ENCODE measurements around the gene SCAMP2.

Gene SCAMP2

DNA sequence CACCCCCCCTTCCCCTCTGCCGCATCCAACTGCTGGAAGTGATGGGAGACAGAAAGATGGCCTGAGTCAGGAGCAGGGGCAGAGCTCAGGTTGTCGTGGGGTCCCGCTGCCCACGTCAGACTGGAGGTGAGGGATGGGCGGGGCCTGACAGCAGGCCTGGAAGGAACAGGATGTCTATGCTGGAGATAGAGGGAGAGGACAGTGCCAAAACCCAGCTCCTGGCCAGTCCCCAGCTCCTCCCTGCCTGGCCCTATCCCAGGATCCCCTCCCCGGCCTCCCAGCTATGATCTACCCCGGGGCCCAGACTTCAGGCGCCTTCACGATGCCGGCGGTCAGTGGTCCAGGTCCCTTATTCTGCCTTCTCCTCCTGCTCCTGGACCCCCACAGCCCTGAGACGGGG lies 60.6 kb downstream of the SCAMP2 start, which contains the start of gene LMAN1L:
Gene LMAN1L, plus strand, starts transcription at position 303 of the 400 bp plus-strand sequence. Its CDS starts 20 bp downstream, at position 323.
- Mint-ChIP-seq H3K4me3 (no peak within 1 kb of the TSS), H3K27me3 (peaks cover 6% of the 10 kb centered on the region), H3K36me3 (no peaks in the 10 kb centered on the region), H3K4me1 (peaks cover 38% of the 10 kb centered on the region), H3K27ac (no peak within 1 kb of the TSS), H3K9me3 (no peaks in the 10 kb centered on the region)
- ATAC-seq, result no peak

- no peaks in the 10 kb centered on the region for H3K9me3 Mint-ChIP-seq
- ATAC-seq, result no peak
- H3K27me3 Mint-ChIP-seq, result no peaks in the 10 kb centered on the region
- no peak overlapping the region for H3K27ac Mint-ChIP-seq
- peaks cover 38% of the 10 kb centered on the region for H3K4me1 Mint-ChIP-seq
- H3K4me3 Mint-ChIP-seq, result no peak overlapping the region
- H3K36me3 Mint-ChIP-seq, result peaks cover 1% of the 10 kb centered on the region
Measured at GRCh38 chr15:74809956-74810355, 63.2 kb downstream of the SCAMP2 start.

DNA sequence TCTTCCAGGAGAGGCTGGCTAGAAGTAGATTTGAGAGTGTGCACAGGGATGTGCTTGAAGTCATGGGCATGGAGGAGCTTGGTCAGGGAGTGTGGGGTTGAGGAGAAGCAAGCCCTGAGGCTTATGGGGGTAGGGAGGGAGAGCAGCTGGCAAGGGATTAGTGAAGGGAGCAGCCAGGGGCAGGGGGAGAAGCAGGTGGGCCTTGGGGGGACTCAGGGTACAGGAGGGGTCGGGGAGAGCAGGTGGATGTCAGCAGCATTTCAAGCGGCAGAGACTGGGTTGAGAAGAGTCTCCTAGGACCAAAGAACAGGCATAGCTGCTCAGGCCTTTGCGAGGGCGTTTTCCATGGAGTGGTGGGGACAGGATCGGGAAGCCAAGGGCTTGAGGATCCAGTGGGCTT lies 63.9 kb downstream of the SCAMP2 start:
- peaks cover 8% of the 10 kb centered on the region for H3K36me3 Mint-ChIP-seq
- no peak overlapping the region for H3K4me3 Mint-ChIP-seq
- no peaks in the 10 kb centered on the region for H3K27me3 Mint-ChIP-seq
- ATAC-seq, result no peak
- peak overlapping the region; percentile 77 for H3K27ac Mint-ChIP-seq
- peaks cover 44% of the 10 kb centered on the region for H3K4me1 Mint-ChIP-seq
- H3K9me3 Mint-ChIP-seq, result no peaks in the 10 kb centered on the region

GRCh38 chr15:74808840-74809229 lies 64.3 kb downstream of the SCAMP2 start:
- ATAC-seq, result no peak
- Mint-ChIP-seq H3K27me3 (no peaks in the 10 kb centered on the region), H3K36me3 (peaks cover 13% of the 10 kb centered on the region), H3K4me1 (peaks cover 47% of the 10 kb centered on the region), H3K27ac (peak overlapping the region; percentile 77), H3K4me3 (no peak overlapping the region), H3K9me3 (no peaks in the 10 kb centered on the region)

DNA sequence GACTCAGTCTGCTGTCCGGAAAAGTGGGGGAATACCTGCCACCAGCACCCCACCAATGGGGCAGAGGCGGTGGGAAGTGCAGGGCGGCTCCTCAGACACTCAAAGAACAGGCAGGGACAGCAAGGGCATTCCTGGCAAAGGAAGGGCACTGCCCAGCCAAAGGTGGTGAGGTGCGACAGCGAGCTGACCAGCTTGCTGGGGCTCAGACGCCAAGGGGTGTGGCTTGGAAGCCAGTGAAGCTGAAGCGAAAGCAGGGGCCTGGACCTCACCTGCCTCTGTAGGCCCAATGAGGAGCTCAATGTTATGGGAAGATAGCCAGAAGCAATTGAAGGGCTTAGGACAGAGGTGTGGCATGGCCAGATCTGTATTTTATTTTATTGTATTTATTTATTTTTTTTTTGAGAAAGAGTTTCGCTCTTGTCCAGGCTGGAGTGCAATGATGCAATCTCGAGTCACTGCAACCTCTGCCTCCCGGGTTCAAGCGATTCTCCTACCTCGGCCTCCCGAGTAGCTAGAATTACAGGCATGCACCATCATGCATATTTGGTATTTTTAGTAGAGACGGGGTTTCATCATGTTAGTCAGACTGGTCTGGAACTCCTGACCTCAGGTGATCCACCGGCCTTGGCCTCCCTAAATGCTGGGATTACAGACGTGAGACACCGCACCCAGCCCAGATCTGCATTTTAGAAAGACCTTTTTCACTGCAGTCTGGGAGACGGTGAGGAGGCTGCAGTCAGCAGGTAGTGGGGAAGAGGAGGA lies 64.9 kb downstream of the SCAMP2 start:
- H3K4me3 Mint-ChIP-seq, result no peak overlapping the region
- peaks cover 47% of the 10 kb centered on the region for H3K4me1 Mint-ChIP-seq
- H3K27me3 Mint-ChIP-seq, result no peaks in the 10 kb centered on the region
- no peaks in the 10 kb centered on the region for H3K9me3 Mint-ChIP-seq
- peaks cover 16% of the 10 kb centered on the region for H3K36me3 Mint-ChIP-seq
- peak overlapping the region; percentile 77 for H3K27ac Mint-ChIP-seq
- ATAC-seq, result peak; percentile 5

DNA sequence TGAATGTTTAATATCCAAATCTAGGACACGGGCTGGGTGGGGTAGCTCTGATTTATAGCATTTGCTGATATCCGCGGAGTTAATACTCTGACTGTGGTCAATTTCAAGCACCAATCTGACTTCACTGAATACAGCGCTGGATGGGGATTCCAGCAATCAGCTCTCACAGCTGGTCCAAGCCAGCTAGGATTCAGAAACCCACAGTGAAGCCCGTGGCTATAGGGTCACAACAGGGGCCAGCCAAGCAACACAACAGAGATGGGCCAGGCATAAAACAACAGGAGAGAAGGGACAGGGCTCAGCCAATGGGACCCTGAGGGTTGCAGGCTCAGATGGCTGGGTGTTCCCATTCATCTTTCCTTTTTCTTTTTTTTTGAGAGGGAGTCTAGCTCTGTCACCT lies 65.9 kb downstream of the SCAMP2 start:
- peaks cover 47% of the 10 kb centered on the region for H3K4me1 Mint-ChIP-seq
- H3K27me3 Mint-ChIP-seq, result no peaks in the 10 kb centered on the region
- H3K27ac Mint-ChIP-seq, result peak overlapping the region; percentile 77
- H3K4me3 Mint-ChIP-seq, result peak overlapping the region; percentile 32
- H3K9me3 Mint-ChIP-seq, result no peaks in the 10 kb centered on the region
- H3K36me3 Mint-ChIP-seq, result peaks cover 25% of the 10 kb centered on the region
- ATAC-seq, result peak; percentile 6

- Mint-ChIP-seq H3K27me3 (no peaks in the 10 kb centered on the region), H3K4me3 (peak overlapping the region; percentile 2), H3K27ac (peak overlapping the region; percentile 44), H3K36me3 (peaks cover 45% of the 10 kb centered on the region), H3K9me3 (no peaks in the 10 kb centered on the region), H3K4me1 (peaks cover 63% of the 10 kb centered on the region)
- no peak for ATAC-seq
Measured at GRCh38 chr15:74804935-74805334, 68.2 kb downstream of the SCAMP2 start.

DNA sequence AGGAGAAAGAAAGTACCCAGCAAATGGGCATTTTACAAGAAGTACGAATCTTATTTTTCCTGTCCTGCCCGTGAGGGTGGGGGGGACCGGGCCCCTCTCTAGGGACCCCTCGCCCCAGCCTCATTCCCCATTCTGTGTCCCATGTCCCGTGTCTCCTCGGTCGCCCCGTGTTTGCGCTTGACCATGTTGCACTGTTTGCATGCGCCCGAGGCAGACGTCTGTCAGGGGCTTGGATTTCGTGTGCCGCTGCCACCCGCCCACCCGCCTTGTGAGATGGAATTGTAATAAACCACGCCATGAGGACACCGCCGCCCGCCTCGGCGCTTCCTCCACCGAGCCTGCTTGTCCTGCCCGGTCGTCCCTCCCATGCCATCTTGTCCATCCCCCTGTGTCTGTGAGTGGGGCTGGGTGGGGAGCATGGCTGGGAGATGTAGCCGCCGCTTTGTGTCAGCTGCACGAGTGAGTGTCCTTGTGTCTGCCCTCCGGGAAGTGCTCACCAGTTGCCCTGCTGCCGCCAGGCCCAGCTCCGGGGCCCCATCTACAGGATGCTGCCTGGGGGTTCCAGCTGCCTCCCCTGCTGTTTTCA lies 70.2 kb downstream of the SCAMP2 start:
- peaks cover 62% of the 10 kb centered on the region for H3K36me3 Mint-ChIP-seq
- H3K27ac Mint-ChIP-seq, result no peak overlapping the region

GRCh38 chr15:74802290-74802689 lies 70.9 kb downstream of the SCAMP2 start:
- H3K9me3 Mint-ChIP-seq, result no peaks in the 10 kb centered on the region
- peaks cover 65% of the 10 kb centered on the region for H3K4me1 Mint-ChIP-seq
- H3K36me3 Mint-ChIP-seq, result peaks cover 64% of the 10 kb centered on the region
- no peaks in the 10 kb centered on the region for H3K27me3 Mint-ChIP-seq
- H3K4me3 Mint-ChIP-seq, result no peak overlapping the region
- H3K27ac Mint-ChIP-seq, result no peak overlapping the region
- ATAC-seq, result no peak

More for the DNA sequence above, 70.2 kb downstream of the SCAMP2 start:
- Mint-ChIP-seq H3K27me3 (no peaks in the 10 kb centered on the region), H3K4me1 (peaks cover 65% of the 10 kb centered on the region), H3K9me3 (no peaks in the 10 kb centered on the region), H3K4me3 (no peak overlapping the region)
- no peak for ATAC-seq

DNA sequence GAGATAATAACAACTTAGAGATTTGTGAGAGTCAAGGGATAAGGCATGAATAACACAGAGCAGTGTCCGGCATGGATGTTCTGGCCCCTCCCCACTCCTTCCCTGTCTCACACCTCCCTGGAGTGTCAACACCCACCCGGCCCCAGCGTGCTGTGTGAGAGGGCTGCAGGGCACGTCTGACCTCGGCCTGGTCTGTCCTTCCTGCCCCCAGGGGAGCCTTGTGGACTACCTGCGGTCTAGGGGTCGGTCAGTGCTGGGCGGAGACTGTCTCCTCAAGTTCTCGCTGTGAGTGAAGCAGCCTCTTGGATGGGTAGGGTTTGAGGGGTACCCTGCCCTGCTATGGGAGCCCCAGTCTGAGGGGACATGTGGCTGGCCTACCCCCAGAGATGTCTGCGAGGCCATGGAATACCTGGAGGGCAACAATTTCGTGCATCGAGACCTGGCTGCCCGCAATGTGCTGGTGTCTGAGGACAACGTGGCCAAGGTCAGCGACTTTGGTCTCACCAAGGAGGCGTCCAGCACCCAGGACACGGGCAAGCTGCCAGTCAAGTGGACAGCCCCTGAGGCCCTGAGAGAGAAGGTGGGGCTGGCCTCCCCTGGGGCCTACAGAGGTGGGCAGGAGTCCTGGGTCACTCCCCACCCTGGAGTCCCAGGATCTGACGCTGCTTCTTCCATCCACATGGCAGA lies 71.7 kb downstream of the SCAMP2 start:
- no peak overlapping the region for H3K4me3 Mint-ChIP-seq
- H3K4me1 Mint-ChIP-seq, result peaks cover 60% of the 10 kb centered on the region
- H3K9me3 Mint-ChIP-seq, result no peaks in the 10 kb centered on the region
- H3K36me3 Mint-ChIP-seq, result peaks cover 64% of the 10 kb centered on the region
- no peaks in the 10 kb centered on the region for H3K27me3 Mint-ChIP-seq
- H3K27ac Mint-ChIP-seq, result peak overlapping the region; percentile 88
- ATAC-seq, result no peak

DNA sequence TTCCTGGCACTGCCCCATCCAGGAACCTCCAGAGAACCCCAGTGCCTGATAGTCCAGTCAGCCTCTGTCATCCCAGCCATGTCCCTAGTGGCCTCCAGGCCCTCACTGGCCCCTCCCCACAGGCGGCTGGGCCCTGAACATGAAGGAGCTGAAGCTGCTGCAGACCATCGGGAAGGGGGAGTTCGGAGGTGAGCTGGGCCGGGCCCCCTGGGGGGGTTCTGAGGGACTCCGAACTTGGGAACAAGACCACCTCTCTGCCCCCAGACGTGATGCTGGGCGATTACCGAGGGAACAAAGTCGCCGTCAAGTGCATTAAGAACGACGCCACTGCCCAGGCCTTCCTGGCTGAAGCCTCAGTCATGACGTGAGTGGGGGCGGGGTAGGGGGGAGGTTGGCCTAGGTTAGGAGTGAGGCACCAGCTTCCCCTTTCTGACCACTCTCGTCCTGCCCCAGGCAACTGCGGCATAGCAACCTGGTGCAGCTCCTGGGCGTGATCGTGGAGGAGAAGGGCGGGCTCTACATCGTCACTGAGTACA lies 72.5 kb downstream of the SCAMP2 start:
- Mint-ChIP-seq H3K27ac (peak overlapping the region; percentile 88), H3K4me3 (peak overlapping the region; percentile 18), H3K36me3 (peaks cover 71% of the 10 kb centered on the region), H3K4me1 (peaks cover 65% of the 10 kb centered on the region), H3K9me3 (no peaks in the 10 kb centered on the region), H3K27me3 (no peaks in the 10 kb centered on the region)
- peak; percentile 56 for ATAC-seq

GRCh38 chr15:74799856-74800558 lies 73.2 kb downstream of the SCAMP2 start:
- no peaks in the 10 kb centered on the region for H3K9me3 Mint-ChIP-seq
- H3K27ac Mint-ChIP-seq, result peak overlapping the region; percentile 88
- peaks cover 70% of the 10 kb centered on the region for H3K36me3 Mint-ChIP-seq
- peak overlapping the region; percentile 18 for H3K4me3 Mint-ChIP-seq
- peaks cover 70% of the 10 kb centered on the region for H3K4me1 Mint-ChIP-seq
- ATAC-seq, result peak; percentile 95
- H3K27me3 Mint-ChIP-seq, result no peaks in the 10 kb centered on the region

DNA sequence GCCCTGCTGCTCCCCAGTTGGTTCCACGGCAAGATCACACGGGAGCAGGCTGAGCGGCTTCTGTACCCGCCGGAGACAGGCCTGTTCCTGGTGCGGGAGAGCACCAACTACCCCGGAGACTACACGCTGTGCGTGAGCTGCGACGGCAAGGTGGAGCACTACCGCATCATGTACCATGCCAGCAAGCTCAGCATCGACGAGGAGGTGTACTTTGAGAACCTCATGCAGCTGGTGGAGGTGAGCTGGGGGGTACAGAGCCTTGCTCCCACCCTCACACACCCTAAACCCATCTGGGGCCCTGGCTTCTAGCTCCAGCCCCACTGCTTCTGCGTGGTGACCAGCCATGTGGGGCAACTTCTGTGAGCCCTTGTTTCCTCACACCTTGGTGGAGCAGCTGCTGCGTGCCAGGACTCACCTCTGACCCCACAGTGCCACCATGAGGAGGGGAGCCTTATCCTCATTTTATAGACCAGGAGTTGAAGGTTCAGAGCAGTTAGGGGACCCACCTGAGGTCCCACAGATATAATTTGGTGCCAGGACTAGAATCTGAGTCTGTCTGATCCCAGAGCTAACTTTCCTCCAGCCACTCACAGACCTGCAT lies 73.8 kb downstream of the SCAMP2 start:
- ATAC-seq, result peak; percentile 50
- H3K27me3 Mint-ChIP-seq, result no peaks in the 10 kb centered on the region
- H3K4me1 Mint-ChIP-seq, result peaks cover 71% of the 10 kb centered on the region
- no peak overlapping the region for H3K4me3 Mint-ChIP-seq
- H3K36me3 Mint-ChIP-seq, result peaks cover 64% of the 10 kb centered on the region
- peak overlapping the region; percentile 88 for H3K27ac Mint-ChIP-seq
- H3K9me3 Mint-ChIP-seq, result no peaks in the 10 kb centered on the region

DNA sequence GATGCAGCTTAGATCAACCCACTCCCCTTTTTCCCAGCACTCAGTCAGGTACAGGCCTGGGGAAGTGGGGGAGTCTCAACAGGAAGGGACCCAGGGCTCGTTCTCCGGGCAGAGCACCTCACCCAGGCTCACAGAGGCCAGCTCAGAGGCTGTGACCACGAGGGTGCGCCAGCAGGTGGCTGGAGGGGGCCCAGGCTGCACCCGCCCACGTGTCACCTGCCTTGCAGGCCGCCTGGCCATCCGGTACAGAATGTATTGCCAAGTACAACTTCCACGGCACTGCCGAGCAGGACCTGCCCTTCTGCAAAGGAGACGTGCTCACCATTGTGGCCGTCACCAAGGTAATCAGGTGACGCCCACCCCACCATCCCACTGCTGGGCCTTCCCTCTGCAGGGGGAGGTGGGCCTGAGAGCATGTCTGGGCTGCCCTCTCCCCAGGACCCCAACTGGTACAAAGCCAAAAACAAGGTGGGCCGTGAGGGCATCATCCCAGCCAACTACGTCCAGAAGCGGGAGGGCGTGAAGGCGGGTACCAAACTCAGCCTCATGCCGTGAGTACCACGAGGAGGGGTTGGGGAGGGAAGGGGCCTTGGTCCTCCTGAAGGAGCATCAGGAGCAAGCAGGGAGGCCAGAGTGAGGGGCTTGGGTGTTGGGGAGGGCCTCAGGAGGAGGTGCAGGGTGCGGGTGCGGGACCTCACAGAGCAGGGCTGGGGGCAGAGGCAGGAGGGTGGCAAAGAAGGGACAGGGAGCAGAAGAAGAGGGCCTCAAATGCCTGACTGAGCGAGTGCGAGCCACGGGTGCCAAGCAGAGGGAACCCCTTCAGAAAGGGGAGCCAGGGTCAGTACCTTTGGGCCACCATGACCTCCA lies 74.5 kb downstream of the SCAMP2 start:
- no peaks in the 10 kb centered on the region for H3K9me3 Mint-ChIP-seq
- H3K4me3 Mint-ChIP-seq, result peak overlapping the region; percentile 42
- no peaks in the 10 kb centered on the region for H3K27me3 Mint-ChIP-seq
- H3K4me1 Mint-ChIP-seq, result peaks cover 70% of the 10 kb centered on the region
- ATAC-seq, result peak; percentile 37
- H3K36me3 Mint-ChIP-seq, result peaks cover 57% of the 10 kb centered on the region
- H3K27ac Mint-ChIP-seq, result peak overlapping the region; percentile 88
